HG03045 (cell line): ENCODE data around the gene BLOC1S2.
"Not testable (repeated sequence)": the region's sequence is repeated elsewhere in the genome, so short reads cannot be mapped to it uniquely, and the experiment has no call there.

Source experiments
- ATAC-seq: cut with Tn5 transposase; IDR thresholded peaks from one replicate; pipeline ENCODE4 v1.9.1; 2021; ENCODE audit warnings: mild to moderate bottlenecking, moderate library complexity; ENCODE audit not compliant: unreplicated experiment

Gene BLOC1S2

GRCh38 chr10:100286051-100287033, at the start of gene BLOC1S2:
Gene BLOC1S2 (minus strand): TSS chr10:100286680. CDS start chr10:100286659, 21 bp downstream.
- ATAC-seq, result peak; percentile 91

- no peak for ATAC-seq
These were observed 48.3 kb upstream of the BLOC1S2 start for GRCh38 chr10:100334762-100335161.

- no peak for ATAC-seq
These were observed 47.4 kb upstream of the BLOC1S2 start for GRCh38 chr10:100333661-100334440.

- ATAC-seq, result no peak
These were observed 46.6 kb upstream of the BLOC1S2 start for GRCh38 chr10:100333106-100333505.

- ATAC-seq, result no peak
These were observed 43.6 kb upstream of the BLOC1S2 start, which contains the start of gene PKD2L1 for GRCh38 chr10:100330079-100330478. Gene PKD2L1 (minus strand): TSS chr10:100330228. CDS start chr10:100330103, 125 bp downstream.

GRCh38 chr10:100328198-100328597, 41.7 kb upstream of the BLOC1S2 start:
- no peak for ATAC-seq

- no peak for ATAC-seq
These were observed 41.2 kb upstream of the BLOC1S2 start for GRCh38 chr10:100327718-100328009.

GRCh38 chr10:100327007-100327717, 40.7 kb upstream of the BLOC1S2 start:
- peak; percentile 98 for ATAC-seq

- ATAC-seq, result no peak
These were observed 38.7 kb upstream of the BLOC1S2 start for GRCh38 chr10:100325158-100325557.

GRCh38 chr10:100319707-100320402, 33.4 kb upstream of the BLOC1S2 start:
- ATAC-seq, result no peak

- ATAC-seq, result no peak
These were observed 31.7 kb upstream of the BLOC1S2 start for GRCh38 chr10:100318207-100318606.

GRCh38 chr10:100315615-100316014, 29.1 kb upstream of the BLOC1S2 start:
- no peak for ATAC-seq

GRCh38 chr10:100311298-100311697, 24.8 kb upstream of the BLOC1S2 start:
- ATAC-seq, result no peak

GRCh38 chr10:100307684-100308083, 21.2 kb upstream of the BLOC1S2 start:
- no peak for ATAC-seq

GRCh38 chr10:100306861-100307260, 20.4 kb upstream of the BLOC1S2 start:
- ATAC-seq, result no peak

- ATAC-seq, result no peak
These were observed 17.9 kb upstream of the BLOC1S2 start for GRCh38 chr10:100304414-100304813.

GRCh38 chr10:100303724-100304319, 17.3 kb upstream of the BLOC1S2 start:
- ATAC-seq, result no peak

- ATAC-seq, result not testable (repeated sequence)
These were observed 14.6 kb upstream of the BLOC1S2 start for GRCh38 chr10:100301123-100301522.

- ATAC-seq, result no peak
These were observed 10.8 kb upstream of the BLOC1S2 start for GRCh38 chr10:100297242-100297641.

- ATAC-seq, result no peak
These were observed 6.6 kb upstream of the BLOC1S2 start for GRCh38 chr10:100293066-100293465.
